Osteoblast (primary cell): Measurements from ENCODE around the gene ROBO2. TPM values are rescaled to one million over a fixed set of nuclear protein-coding genes. Genes with fewer than 3 reads are reported as not detected.

Experiments used
- DNase-seq: peaks from one replicate; pipeline ENCODE4 v3.0.0; 2011; ENCODE audit warnings: low spot score, mixed read lengths; ENCODE audit not compliant: insufficient read length; ENCODE audit errors: missing footprints
- H2AFZ ChIP-seq: 2 replicates; pipeline ENCODE4 v1.6.0; 2011; ENCODE audit warnings: mild to moderate bottlenecking, low read length
- H3K27ac ChIP-seq: 2 replicates; pipeline ENCODE4 v1.5.1; 2011; ENCODE audit warnings: mild to moderate bottlenecking, low read depth, low read length, moderate library complexity
- H3K27me3 ChIP-seq: 2 replicates; pipeline ENCODE4 v1.6.0; 2012; ENCODE audit warnings: mild to moderate bottlenecking, control low read depth, inconsistent platforms, low read length, moderate library complexity; ENCODE audit not compliant: insufficient read depth
- H3K36me3 ChIP-seq: 2 replicates; pipeline ENCODE4 v1.5.1; 2011; ENCODE audit warnings: mild to moderate bottlenecking, low read length, control low read depth, moderate library complexity; ENCODE audit not compliant: insufficient read depth
- H3K4me1 ChIP-seq: 2 replicates; pipeline ENCODE4 v1.5.1; 2011; ENCODE audit warnings: mild to moderate bottlenecking, low read length, control low read depth, moderate library complexity; ENCODE audit not compliant: insufficient read depth
- H3K4me2 ChIP-seq: 2 replicates; pipeline ENCODE4 v1.6.0; 2011; ENCODE audit warnings: mild to moderate bottlenecking, low read length; ENCODE audit not compliant: insufficient read depth
- H3K4me3 ChIP-seq: fragments of 200-600 bp; sonication (generic); 3 replicates; pipeline ENCODE4 v1.5.1; 2012; ENCODE audit warnings: mild to moderate bottlenecking, low read length, inconsistent platforms; ENCODE audit not compliant: insufficient read depth
- H3K79me2 ChIP-seq: 2 replicates; pipeline ENCODE4 v1.6.0; 2012; ENCODE audit warnings: mild to moderate bottlenecking, low read length, control low read depth, inconsistent platforms; ENCODE audit not compliant: insufficient read depth
- H3K9me3 ChIP-seq: 2 replicates; pipeline ENCODE4 v1.5.1; 2011; ENCODE audit warnings: low read depth, low read length, control low read depth
- H4K20me1 ChIP-seq: 2 replicates; pipeline ENCODE4 v1.6.0; 2012; ENCODE audit warnings: mild to moderate bottlenecking, low read length, control low read depth; ENCODE audit not compliant: insufficient read depth
- total RNA-seq: library from RNA; depleted of rRNA; stranded (reverse); fragments of >200 nt; gene quantifications from 2 replicates; pipeline ENCODE4 v1.2.3, GENCODE V29; 2012
- TF ChIP-seq, protein P1 (sequence below): IDR thresholded peaks from 2 replicates; pipeline ENCODE4 v1.5.1; 2011; ENCODE audit warnings: mild to moderate bottlenecking, low read depth, low read length, moderate library complexity; ENCODE audit errors: extremely low read depth

The ROBO2 gene
- total RNA-seq, 1 donor = 0.36 TPM

DNA sequence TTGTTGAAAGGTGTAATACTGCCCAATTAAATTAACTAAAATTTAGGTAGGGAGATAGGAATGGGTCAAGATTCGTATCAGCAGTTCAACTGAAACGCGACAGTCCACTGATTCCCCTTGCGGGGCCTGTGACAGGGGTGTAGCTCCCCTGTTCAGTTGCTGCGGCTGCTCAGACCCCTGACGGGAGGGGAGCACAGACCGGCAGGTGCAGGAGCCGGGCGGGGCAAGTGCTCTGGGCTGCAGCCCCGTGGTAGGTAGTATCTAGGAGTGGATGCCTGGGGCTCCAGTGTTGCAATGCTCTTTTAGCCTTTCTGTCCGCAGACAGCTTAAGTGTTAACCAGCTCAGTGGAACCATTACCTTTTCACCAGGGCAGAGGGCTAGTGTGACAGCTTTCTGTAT is 164.9 kb downstream of the ROBO2 start:
- H3K79me2 ChIP-seq = no peaks in the 10 kb centered on the region
- no peak overlapping the region for H3K4me3 ChIP-seq
- TF ChIP-seq, protein P1, sequence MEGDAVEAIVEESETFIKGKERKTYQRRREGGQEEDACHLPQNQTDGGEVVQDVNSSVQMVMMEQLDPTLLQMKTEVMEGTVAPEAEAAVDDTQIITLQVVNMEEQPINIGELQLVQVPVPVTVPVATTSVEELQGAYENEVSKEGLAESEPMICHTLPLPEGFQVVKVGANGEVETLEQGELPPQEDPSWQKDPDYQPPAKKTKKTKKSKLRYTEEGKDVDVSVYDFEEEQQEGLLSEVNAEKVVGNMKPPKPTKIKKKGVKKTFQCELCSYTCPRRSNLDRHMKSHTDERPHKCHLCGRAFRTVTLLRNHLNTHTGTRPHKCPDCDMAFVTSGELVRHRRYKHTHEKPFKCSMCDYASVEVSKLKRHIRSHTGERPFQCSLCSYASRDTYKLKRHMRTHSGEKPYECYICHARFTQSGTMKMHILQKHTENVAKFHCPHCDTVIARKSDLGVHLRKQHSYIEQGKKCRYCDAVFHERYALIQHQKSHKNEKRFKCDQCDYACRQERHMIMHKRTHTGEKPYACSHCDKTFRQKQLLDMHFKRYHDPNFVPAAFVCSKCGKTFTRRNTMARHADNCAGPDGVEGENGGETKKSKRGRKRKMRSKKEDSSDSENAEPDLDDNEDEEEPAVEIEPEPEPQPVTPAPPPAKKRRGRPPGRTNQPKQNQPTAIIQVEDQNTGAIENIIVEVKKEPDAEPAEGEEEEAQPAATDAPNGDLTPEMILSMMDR = no peak
- H3K4me1 ChIP-seq = no peaks in the 10 kb centered on the region
- DNase-seq = no peak
- H3K27me3 ChIP-seq = no peaks in the 10 kb centered on the region
- no peak overlapping the region for H2AFZ ChIP-seq
- no peaks in the 10 kb centered on the region for H4K20me1 ChIP-seq
- no peaks in the 10 kb centered on the region for H3K9me3 ChIP-seq
- no peak overlapping the region for H3K27ac ChIP-seq
- no peaks in the 10 kb centered on the region for H3K36me3 ChIP-seq
- no peak overlapping the region for H3K4me2 ChIP-seq

DNA sequence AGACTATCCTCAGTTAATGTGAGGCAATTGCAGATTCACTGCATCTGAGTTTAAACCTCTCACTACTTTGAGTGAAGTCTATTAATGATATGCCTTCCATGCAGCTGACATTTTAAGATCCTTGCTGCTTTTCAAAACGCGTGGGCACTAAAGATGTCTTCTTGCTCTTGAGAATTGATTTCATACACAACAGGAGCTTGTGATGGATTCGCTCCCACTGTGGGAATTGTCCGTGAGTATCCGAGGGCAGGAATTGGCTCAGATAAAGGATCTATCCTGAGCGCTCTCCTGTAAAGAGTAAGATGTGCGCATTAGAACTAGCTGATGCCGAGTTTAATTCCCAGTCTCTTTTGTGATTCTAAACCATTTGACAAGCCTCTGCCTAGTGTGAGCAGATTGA is 167.9 kb downstream of the ROBO2 start:
- Histone ChIP-seq H4K20me1 (no peaks in the 10 kb centered on the region), H3K79me2 (no peaks in the 10 kb centered on the region), H3K4me2 (no peak overlapping the region), H2AFZ (no peak overlapping the region), H3K4me3 (no peak overlapping the region), H3K27ac (no peak overlapping the region), H3K36me3 (no peaks in the 10 kb centered on the region), H3K4me1 (no peaks in the 10 kb centered on the region), H3K27me3 (no peaks in the 10 kb centered on the region), H3K9me3 (no peaks in the 10 kb centered on the region)
- TF ChIP-seq, protein P1 = no peak
- DNase-seq = no peak

DNA sequence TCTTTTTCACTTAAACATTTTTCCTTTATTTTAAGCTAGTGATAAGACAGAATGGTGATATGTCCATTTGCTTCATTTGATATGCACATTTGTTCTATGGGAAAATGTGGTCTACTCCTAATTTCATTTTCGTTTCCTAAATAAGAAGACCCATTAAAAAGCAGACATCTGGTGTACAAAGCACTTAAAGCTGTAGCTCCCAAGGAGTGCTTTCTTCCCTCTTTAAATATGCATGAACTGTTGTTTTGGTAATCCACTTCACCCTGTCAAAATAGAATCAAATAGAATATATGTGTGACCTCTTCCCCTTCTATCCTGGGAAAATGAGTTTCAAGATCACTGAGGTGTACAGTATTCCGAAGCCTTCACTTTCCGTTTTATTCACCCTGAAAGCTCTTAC is 182.8 kb downstream of the ROBO2 start:
- Histone ChIP-seq H2AFZ (no peak overlapping the region), H3K4me3 (no peak overlapping the region), H3K27me3 (no peaks in the 10 kb centered on the region), H3K4me1 (no peaks in the 10 kb centered on the region), H3K9me3 (no peaks in the 10 kb centered on the region), H3K27ac (no peak overlapping the region), H3K79me2 (no peaks in the 10 kb centered on the region), H4K20me1 (no peaks in the 10 kb centered on the region), H3K4me2 (no peak overlapping the region), H3K36me3 (no peaks in the 10 kb centered on the region)
- TF ChIP-seq, protein P1 = no peak
- no peak for DNase-seq

DNA sequence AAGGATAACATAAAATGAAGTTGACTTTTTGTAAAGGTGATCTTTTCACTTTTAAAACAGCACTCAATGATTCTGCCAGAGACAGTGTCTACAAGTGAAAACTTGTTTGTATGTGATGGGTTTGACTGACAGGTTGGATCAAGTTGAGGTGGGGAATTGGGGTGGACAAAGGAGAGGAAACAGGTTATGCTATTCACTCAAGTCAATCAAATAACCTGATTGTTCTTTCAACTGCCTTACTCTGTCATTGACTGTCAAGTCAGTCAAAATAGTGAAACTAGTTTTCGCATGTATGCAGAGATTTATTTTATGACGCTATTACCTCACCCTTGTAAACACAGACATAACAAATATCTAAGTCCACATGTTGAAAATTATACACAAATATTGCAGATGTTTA is 187.7 kb downstream of the ROBO2 start:
- H3K27ac ChIP-seq = no peak overlapping the region
- DNase-seq = no peak
- no peaks in the 10 kb centered on the region for H3K36me3 ChIP-seq
- TF ChIP-seq, protein P1 = no peak
- H3K27me3 ChIP-seq = no peaks in the 10 kb centered on the region
- H3K4me1 ChIP-seq = no peaks in the 10 kb centered on the region
- no peak overlapping the region for H3K4me2 ChIP-seq
- no peaks in the 10 kb centered on the region for H3K79me2 ChIP-seq
- no peak overlapping the region for H3K4me3 ChIP-seq
- H3K9me3 ChIP-seq = no peaks in the 10 kb centered on the region
- no peak overlapping the region for H2AFZ ChIP-seq
- H4K20me1 ChIP-seq = no peaks in the 10 kb centered on the region
